Kasumi-1 (cell line): ENCODE data around the gene SIGLEC10.

Experiments used
- DNase-seq, 2 experiments: peaks; one replicate each; lab custom pipeline; 2025; lab: John Stamatoyannopoulos, UW

SIGLEC10 gene

GRCh38 chr19:51392701-51393100 is 24.7 kb downstream of the SIGLEC10 start:
- no peak for DNase-seq

GRCh38 chr19:51391073-51391611 is 26.3 kb downstream of the SIGLEC10 start:
- DNase-seq, result no peak

- DNase-seq, result no peak
These were observed 28.3 kb downstream of the SIGLEC10 start for GRCh38 chr19:51389143-51389542.

GRCh38 chr19:51387924-51388389 is 29.5 kb downstream of the SIGLEC10 start, which contains the start of gene LIM2:
LIM2 (minus strand) TSS chr19:51387974; CDS start chr19:51387443, 531 bp downstream.
- DNase-seq, result no peak

GRCh38 chr19:51386882-51387520 is 30.4 kb downstream of the SIGLEC10 start:
- DNase-seq, result no peak

- DNase-seq, result no peak
These were observed 35.4 kb downstream of the SIGLEC10 start for GRCh38 chr19:51382004-51382403.

- no peak for DNase-seq
These were observed 37.1 kb downstream of the SIGLEC10 start for GRCh38 chr19:51380379-51380778.

- DNase-seq, result no peak
These were observed 40.0 kb downstream of the SIGLEC10 start for GRCh38 chr19:51377422-51377821.

- peak; percentile 24 to 44 for DNase-seq
These were observed 41.8 kb downstream of the SIGLEC10 start for GRCh38 chr19:51375504-51376221.

GRCh38 chr19:51372649-51373504 is 44.6 kb downstream of the SIGLEC10 start, which contains the start of gene NKG7:
NKG7 (minus strand) TSS chr19:51372654; CDS start chr19:51372535, 119 bp downstream.
- DNase-seq, result peak; percentile 80 to 86

GRCh38 chr19:51372021-51372648 is 45.3 kb downstream of the SIGLEC10 start:
- no peak for DNase-seq

- no peak for DNase-seq
These were observed 46.2 kb downstream of the SIGLEC10 start for GRCh38 chr19:51371186-51371690.

- no peak for DNase-seq
These were observed 47.2 kb downstream of the SIGLEC10 start for GRCh38 chr19:51370230-51370629.

GRCh38 chr19:51368366-51369282 is 48.8 kb downstream of the SIGLEC10 start, which contains the start of gene CLDND2:
CLDND2 (minus strand) TSS chr19:51369003; CDS start chr19:51368577, 426 bp downstream.
- peak in 1 of 2 experiments; percentile 15 for DNase-seq

GRCh38 chr19:51367565-51368365 is 49.7 kb downstream of the SIGLEC10 start:
- peak; percentile 97 for DNase-seq

- no peak for DNase-seq
These were observed 50.2 kb downstream of the SIGLEC10 start for GRCh38 chr19:51367255-51367564.

- DNase-seq, result peak; percentile 98 to 99
These were observed 50.8 kb downstream of the SIGLEC10 start for GRCh38 chr19:51366389-51367254.

- no peak for DNase-seq
These were observed 51.5 kb downstream of the SIGLEC10 start, which contains the start of gene ETFB for GRCh38 chr19:51365965-51366388. ETFB (minus strand) TSS chr19:51366388; CDS start chr19:51366326, 62 bp downstream.
